Epidermal melanocyte (primary cell): ENCODE results near the gene DYNC1LI2.

Source experiments
- DNase-seq: peaks from one replicate; pipeline ENCODE4 v3.0.0; 2011; ENCODE audit warnings: low spot score; ENCODE audit not compliant: insufficient read length

Gene DYNC1LI2

GRCh38 chr16:66740010-66740409 is 11.4 kb downstream of the DYNC1LI2 start:
- DNase-seq: peak; percentile 53

GRCh38 chr16:66735891-66736290 is 15.5 kb downstream of the DYNC1LI2 start:
- DNase-seq: no peak

GRCh38 chr16:66731101-66731500 is 20.3 kb downstream of the DYNC1LI2 start:
- DNase-seq: no peak

GRCh38 chr16:66728804-66729203 is 22.6 kb downstream of the DYNC1LI2 start:
- no peak for DNase-seq

GRCh38 chr16:66728117-66728787 is 23.2 kb downstream of the DYNC1LI2 start:
- DNase-seq: peak; percentile 62

- no peak for DNase-seq
Measured at GRCh38 chr16:66720766-66721165, 30.6 kb downstream of the DYNC1LI2 start.

GRCh38 chr16:66719246-66719645 is 32.2 kb downstream of the DYNC1LI2 start:
- no peak for DNase-seq

- DNase-seq: no peak
Measured at GRCh38 chr16:66717776-66718175, 33.6 kb downstream of the DYNC1LI2 start.

GRCh38 chr16:66717112-66717675 is 34.2 kb downstream of the DYNC1LI2 start:
- peak; percentile 40 for DNase-seq

- no peak for DNase-seq
Measured at GRCh38 chr16:66714654-66715307, 36.6 kb downstream of the DYNC1LI2 start.

- no peak for DNase-seq
Measured at GRCh38 chr16:66714062-66714461, 37.3 kb downstream of the DYNC1LI2 start.

- no peak for DNase-seq
Measured at GRCh38 chr16:66713076-66713475, 38.3 kb downstream of the DYNC1LI2 start.

- no peak for DNase-seq
Measured at GRCh38 chr16:66712512-66712911, 38.9 kb downstream of the DYNC1LI2 start.

GRCh38 chr16:66711581-66711980 is 39.8 kb downstream of the DYNC1LI2 start:
- no peak for DNase-seq

- DNase-seq: no peak
Measured at GRCh38 chr16:66706506-66706880, 44.9 kb downstream of the DYNC1LI2 start.

GRCh38 chr16:66705790-66706505 is 45.5 kb downstream of the DYNC1LI2 start:
- no peak for DNase-seq

- DNase-seq: no peak
Measured at GRCh38 chr16:66703406-66704215, 47.8 kb downstream of the DYNC1LI2 start.

- DNase-seq: no peak
Measured at GRCh38 chr16:66701516-66701915, 49.9 kb downstream of the DYNC1LI2 start.

GRCh38 chr16:66701026-66701425 is 50.4 kb downstream of the DYNC1LI2 start:
- DNase-seq: no peak

GRCh38 chr16:66699898-66700297 is 51.5 kb downstream of the DYNC1LI2 start:
- DNase-seq: no peak

- no peak for DNase-seq
Measured at GRCh38 chr16:66698046-66698445, 53.4 kb downstream of the DYNC1LI2 start.
